CD14-positive monocyte (primary cell): ENCODE results near the gene FAM177B. TPM values are rescaled to one million over a fixed set of nuclear protein-coding genes. Genes with fewer than 3 reads are reported as not detected.

Source experiments
- DNase-seq, 3 donors: peaks; one replicate each; pipeline ENCODE4 v3.0.0-alpha.2; 2011 to 2022
- H2AFZ ChIP-seq: 2 replicates; pipeline ENCODE4 v1.6.0; 2012; ENCODE audit warnings: mild to moderate bottlenecking, low read depth, low read length, inconsistent platforms; ENCODE audit not compliant: insufficient read depth, poor library complexity, severe bottlenecking
- H3K27ac ChIP-seq, 2 donors: 1 replicate in 1 of 2; 2 replicates in 1 of 2; pipeline ENCODE4 v1.5.1; 2012 to 2013; ENCODE audit warnings: low read length in 2 of 2, control low read depth in 1 of 2, inconsistent platforms in 1 of 2, low read depth in 1 of 2, mild to moderate bottlenecking in 1 of 2
- H3K27me3 ChIP-seq, 2 donors: one replicate each; pipeline versions ENCODE4 v1.6.0 to v1.6.1; 2011 to 2013; ENCODE audit warnings: low read length in 2 of 2; ENCODE audit not compliant: control insufficient read depth in 2 of 2, insufficient read depth in 2 of 2
- H3K36me3 ChIP-seq, 2 donors: replicated peaks in 1 of 2; 1 replicate in 1 of 2; 2 replicates in 1 of 2; pipeline versions ENCODE4 v1.5.1 to v1.6.1; 2012 to 2013; ENCODE audit warnings: low read length in 2 of 2, control low read depth in 1 of 2, inconsistent platforms in 1 of 2, mild to moderate bottlenecking in 1 of 2; ENCODE audit not compliant: insufficient read depth in 2 of 2, control insufficient read depth in 1 of 2
- H3K4me1 ChIP-seq, 2 donors: 1 replicate in 1 of 2; 2 replicates in 1 of 2; pipeline versions ENCODE4 v1.5.1 to v1.6.1; 2012 to 2013; ENCODE audit warnings: low read length in 2 of 2, control low read depth in 1 of 2, inconsistent platforms in 1 of 2, mild to moderate bottlenecking in 1 of 2, moderate library complexity in 1 of 2; ENCODE audit not compliant: insufficient read depth in 2 of 2, control insufficient read depth in 1 of 2
- H3K4me2 ChIP-seq: replicated peaks from 2 replicates; pipeline ENCODE3; 2012; ENCODE audit warnings: low read length, moderate library complexity, mild to moderate bottlenecking; ENCODE audit not compliant: poor library complexity, severe bottlenecking; ENCODE audit errors: extremely low read depth
- H3K4me3 ChIP-seq, 3 experiments: fragments of 200-600 bp in 1 of 3; sonication (generic) in 1 of 3; replicated peaks in 1 of 3; 1 replicate in 2 of 3; 2 replicates in 1 of 3; pipeline ENCODE4 v1.5.1; 2011 to 2013; ENCODE audit warnings: low read length in 3 of 3, mild to moderate bottlenecking in 3 of 3, control low read depth in 2 of 3, low read depth in 2 of 3, inconsistent platforms in 1 of 3, moderate library complexity in 1 of 3
- H3K79me2 ChIP-seq: 2 replicates; pipeline ENCODE4 v1.6.0; 2012; ENCODE audit warnings: mild to moderate bottlenecking, control low read depth, inconsistent platforms, low read length, moderate library complexity; ENCODE audit not compliant: insufficient read depth
- H3K9ac ChIP-seq: 2 replicates; pipeline ENCODE4 v1.6.0; 2017; ENCODE audit warnings: low read length, mild to moderate bottlenecking; ENCODE audit not compliant: insufficient read depth, poor library complexity, severe bottlenecking
- H3K9me3 ChIP-seq, 2 donors: replicated peaks in 1 of 2; 1 replicate in 1 of 2; 2 replicates in 1 of 2; pipeline versions ENCODE4 v1.5.1 to v1.6.1; 2012 to 2013; ENCODE audit warnings: low read length in 2 of 2, control low read depth in 1 of 2; ENCODE audit not compliant: control insufficient read depth in 1 of 2, insufficient read depth in 1 of 2
- H4K20me1 ChIP-seq: 2 replicates; pipeline ENCODE4 v1.6.0; 2012; ENCODE audit warnings: mild to moderate bottlenecking, low read length, control low read depth, moderate library complexity; ENCODE audit not compliant: insufficient read depth
- H3K27ac Mint-ChIP-seq, 7 donors: one replicate each; pipeline ENCODE4 v1.8.0; 2020; ENCODE audit warnings: mild to moderate bottlenecking in 7 of 7, mixed read lengths in 7 of 7, moderate library complexity in 6 of 7, inconsistent platforms in 2 of 7
- H3K27me3 Mint-ChIP-seq, 3 donors: one replicate each; pipeline ENCODE4 v1.8.0; 2021 to 2022; ENCODE audit warnings: low read depth in 3 of 3, mild to moderate bottlenecking in 3 of 3, mixed read lengths in 3 of 3, moderate library complexity in 3 of 3, inconsistent platforms in 1 of 3
- H3K36me3 Mint-ChIP-seq, 2 donors: one replicate each; pipeline ENCODE4 v1.8.0; 2020; ENCODE audit warnings: mixed read lengths in 2 of 2, inconsistent platforms in 1 of 2, mild to moderate bottlenecking in 1 of 2
- H3K4me1 Mint-ChIP-seq: one replicate; pipeline ENCODE4 v1.8.0; 2020; ENCODE audit warnings: mild to moderate bottlenecking, mixed read lengths
- H3K4me3 Mint-ChIP-seq, 2 donors: one replicate each; pipeline ENCODE4 v1.8.0; 2020; ENCODE audit warnings: mild to moderate bottlenecking in 2 of 2, mixed read lengths in 2 of 2, moderate library complexity in 1 of 2
- H3K9me3 Mint-ChIP-seq, 7 donors: one replicate each; pipeline ENCODE4 v1.8.0; 2020 to 2022; ENCODE audit warnings: mixed read lengths in 7 of 7, mild to moderate bottlenecking in 6 of 7, moderate library complexity in 6 of 7, inconsistent platforms in 2 of 7
- CTCF ChIP-seq: fragments of 200-600 bp; IDR thresholded peaks from one replicate; pipeline ENCODE4 v1.8.0; 2022; ENCODE audit warnings: antibody characterized with exemption, mild to moderate bottlenecking
- WGBS: methylation state at CpG from one replicate; pipeline ENCODE4 v1.1.5; 2013; ENCODE audit warnings: missing lambda C conversion rate; ENCODE audit not compliant: insufficient coverage; 5-methylcytosine and 5-hydroxymethylcytosine counted together
- intact Hi-C, 2 donors: fragments of 100-400 bp; cut with micrococcal nuclease; formaldehyde crosslinking; loops; one replicate each; pipeline versions ENCODE4 v1.15.0 to v1.15.1; 2023
- polyA plus RNA-seq, 3 donors: library from polyadenylated mRNA; depleted of rRNA in 1 of 3; unstranded in 2 of 3; stranded (reverse) in 1 of 3; fragments of 300-500 nt in 2 of 3; fragments of >200 nt in 1 of 3; fragmentation: Illumina TruSeq in 2 of 3; gene quantifications; 1 replicate in 2 of 3; 2 replicates in 1 of 3; pipeline ENCODE4 v1.2.3, GENCODE V29; 2012 to 2021

The FAM177B gene
- polyA plus RNA-seq, 3 donors = not detected

GRCh38 chr1:222767152-222767571 lies 30.2 kb downstream of the FAM177B start:
- no peak overlapping the region for H2AFZ ChIP-seq
- no peaks in the 10 kb centered on the region for H4K20me1 ChIP-seq
- H3K27me3 Mint-ChIP-seq = no peaks in the 10 kb centered on the region
- no peak for TF ChIP-seq CTCF
- H3K4me1 ChIP-seq = peaks cover 10 to 11% of the 10 kb centered on the region in 2 donors
- H3K79me2 ChIP-seq = no peaks in the 10 kb centered on the region
- peaks cover 0 to 8% of the 10 kb centered on the region in 2 donors for H3K36me3 Mint-ChIP-seq
- no peak overlapping the region for H3K27ac Mint-ChIP-seq
- peaks cover 11 to 18% (median 13%) of the 10 kb centered on the region in 7 donors for H3K9me3 Mint-ChIP-seq
- no peak overlapping the region for H3K4me3 Mint-ChIP-seq
- no peaks in the 10 kb centered on the region for H3K27me3 ChIP-seq
- H3K27ac ChIP-seq = no peak overlapping the region
- no peaks in the 10 kb centered on the region for H3K36me3 ChIP-seq
- H3K4me3 ChIP-seq = no peak overlapping the region
- H3K4me1 Mint-ChIP-seq = peaks cover 14% of the 10 kb centered on the region
- no peak overlapping the region for H3K9ac ChIP-seq
- intact Hi-C loops = no loop called here
- 71% methylated on average over 4 of the region's 5 CpGs for WGBS
- H3K4me2 ChIP-seq = no peak overlapping the region
- H3K9me3 ChIP-seq = peaks cover 6 to 11% of the 10 kb centered on the region in 2 donors
- DNase-seq = no peak

- no peak overlapping the region for H3K4me3 Mint-ChIP-seq
- Histone ChIP-seq H3K27ac (no peak overlapping the region), H3K4me1 (peaks cover 22 to 25% of the 10 kb centered on the region in 2 donors), H3K36me3 (no peaks in the 10 kb centered on the region), H3K4me3 (no peak overlapping the region), H3K79me2 (no peaks in the 10 kb centered on the region), H3K9ac (no peak overlapping the region), H3K27me3 (no peaks in the 10 kb centered on the region), H4K20me1 (no peaks in the 10 kb centered on the region), H3K9me3 (peaks cover 6 to 11% of the 10 kb centered on the region in 2 donors), H2AFZ (no peak overlapping the region), H3K4me2 (no peak overlapping the region)
- no peaks in the 10 kb centered on the region for H3K27me3 Mint-ChIP-seq
- peaks cover 0 to 8% of the 10 kb centered on the region in 2 donors for H3K36me3 Mint-ChIP-seq
- intact Hi-C loops = no loop called here
- H3K27ac Mint-ChIP-seq = no peak overlapping the region
- DNase-seq = no peak
- no peak for TF ChIP-seq CTCF
- peaks cover 11 to 18% (median 12%) of the 10 kb centered on the region in 7 donors for H3K9me3 Mint-ChIP-seq
- H3K4me1 Mint-ChIP-seq = peaks cover 29% of the 10 kb centered on the region
Observed at GRCh38 chr1:222768592-222768991, 31.6 kb downstream of the FAM177B start.
